PC-9 (cell line): ENCODE data around the gene NINL. TPM values are rescaled to one million over a fixed set of nuclear protein-coding genes. Genes with fewer than 3 reads are reported as not detected.

Experiments used
- BruUV-seq: library from RNA; stranded (reverse); fragments of 400-500 nt; replicated peaks from 2 replicates; lab custom pipeline; 2021; lab: Mats Ljungman, UMichigan
- CTCF ChIA-PET: fragments of 300-600 bp; sonication (Branson Sonifier 250); formaldehyde crosslinking; loops from one replicate; lab custom pipeline; 2022; ENCODE audit warnings: antibody characterized with exemption; lab: Charles Lee
- POLR2A ChIA-PET: fragments of 300-600 bp; sonication (Branson Sonifier 250); formaldehyde crosslinking; loops from one replicate; lab custom pipeline; 2022; ENCODE audit warnings: antibody characterized with exemption; ENCODE audit not compliant: unreplicated experiment; lab: Charles Lee
- DNase-seq, 2 experiments: peaks; one replicate each; pipeline versions ENCODE4 v3.0.0 to v3.0.0-alpha.2; 2015 to 2022; ENCODE audit warnings: mixed read lengths in 1 of 2
- H2AFZ ChIP-seq: fragments of 200-600 bp; sonication (generic); 2 replicates; pipeline ENCODE4 v1.8.1; 2017; ENCODE audit warnings: antibody characterized with exemption
- H3F3A ChIP-seq: fragments of 200-600 bp; sonication (generic); 2 replicates; pipeline ENCODE4 v1.8.1; 2017; ENCODE audit warnings: antibody characterized with exemption, mild to moderate bottlenecking, low read depth; ENCODE audit not compliant: insufficient read depth
- H3K27ac ChIP-seq: fragments of 200-600 bp; sonication (generic); 2 replicates; pipeline ENCODE4 v1.6.1; 2016; ENCODE audit warnings: mixed run types
- H3K27me3 ChIP-seq: fragments of 200-600 bp; sonication (generic); 2 replicates; pipeline ENCODE4 v1.6.1; 2016; ENCODE audit warnings: low read depth, mixed run types; ENCODE audit not compliant: insufficient read depth
- H3K36me3 ChIP-seq: fragments of 200-600 bp; sonication (generic); 2 replicates; pipeline ENCODE4 v1.6.1; 2016; ENCODE audit warnings: low read depth, mixed run types
- H3K4me1 ChIP-seq: fragments of 200-600 bp; sonication (generic); replicated peaks from 2 replicates; pipeline ENCODE4 v1.6.1; 2016; ENCODE audit warnings: mixed run types; ENCODE audit not compliant: insufficient read depth
- H3K4me2 ChIP-seq: fragments of 200-600 bp; sonication (generic); 2 replicates; pipeline ENCODE4 v1.6.1; 2017; ENCODE audit warnings: mixed run types
- H3K4me3 ChIP-seq: fragments of 200-600 bp; sonication (generic); 2 replicates; pipeline ENCODE4 v1.6.1; 2016; ENCODE audit warnings: mixed run types
- H3K79me2 ChIP-seq: fragments of 200-600 bp; sonication (generic); 2 replicates; pipeline ENCODE4 v1.6.1; 2017; ENCODE audit warnings: low read depth, mixed run types
- H3K9me2 ChIP-seq: fragments of 200-600 bp; sonication (generic); 2 replicates; pipeline ENCODE4 v1.8.1; 2017; ENCODE audit warnings: mild to moderate bottlenecking; ENCODE audit not compliant: insufficient read depth
- H3K9me3 ChIP-seq: fragments of 200-600 bp; sonication (generic); 2 replicates; pipeline ENCODE4 v1.8.1; 2016; ENCODE audit warnings: low read depth; ENCODE audit not compliant: insufficient read depth
- H4K20me1 ChIP-seq: fragments of 200-600 bp; sonication (generic); 2 replicates; pipeline ENCODE4 v1.8.1; 2017; ENCODE audit not compliant: insufficient read depth
- CTCF ChIP-seq: fragments of 200-600 bp; sonication (generic); conservative IDR thresholded peaks from 2 replicates; pipeline ENCODE4 v1.6.1; 2017; ENCODE audit warnings: mixed run types, antibody characterized with exemption, mild to moderate bottlenecking, moderate library complexity
- EZH2 ChIP-seq: fragments of 200-600 bp; sonication (generic); IDR thresholded peaks from 2 replicates; pipeline ENCODE4 v1.8.0; 2017; ENCODE audit warnings: antibody characterized with exemption, low read depth
- intact Hi-C: fragments of 100-400 bp; cut with micrococcal nuclease; formaldehyde crosslinking; loops from one replicate; pipeline ENCODE4 v1.10.0; 2022; ENCODE audit not compliant: unreplicated experiment
- total RNA-seq: library from RNA; stranded (reverse); gene quantifications from 2 replicates; pipeline ENCODE4 v1.2.3, GENCODE V29; 2021

NINL gene
- total RNA-seq, 1 experiment from 2014 or later: 19.6 TPM

GRCh38 chr20:25547999-25548398, 37.3 kb downstream of the NINL start:
- H3K9me3 ChIP-seq: no peaks in the 10 kb centered on the region
- no peak overlapping the region for H3K27ac ChIP-seq

DNA sequence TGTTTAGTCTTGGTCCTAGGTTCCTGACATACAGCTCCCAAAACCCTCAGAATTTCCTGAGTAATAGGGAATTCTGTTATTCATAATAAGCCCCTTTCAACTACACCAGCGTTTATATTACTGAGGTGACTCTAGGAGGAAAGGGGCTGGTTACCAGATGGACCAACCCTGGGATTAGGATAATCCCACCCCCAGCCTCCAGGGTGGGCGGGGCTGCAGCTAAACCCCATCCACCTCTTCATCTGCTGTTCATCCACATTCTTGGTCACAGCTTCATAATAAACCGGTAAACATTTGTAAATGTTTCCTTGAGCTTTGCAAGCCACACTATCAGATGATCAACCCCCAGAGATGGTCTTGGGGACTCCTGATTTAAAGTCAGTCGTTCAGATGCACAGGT, 38.3 kb downstream of the NINL start:
- no peak overlapping the region for H2AFZ ChIP-seq
- peaks cover 6% of the 10 kb centered on the region; the same call in 1 of the 2 replicates for H3F3A ChIP-seq
- H3K9me2 ChIP-seq: no peaks in the 10 kb centered on the region
- no peak overlapping the region for H3K27ac ChIP-seq
- peaks cover 41% of the 10 kb centered on the region for H3K4me1 ChIP-seq
- no peaks in the 10 kb centered on the region for H3K36me3 ChIP-seq
- intact Hi-C loops: loop anchor here (10.0 kb wide), 1 partner anchor 62 kb away; no protein-coding TSS in a partner anchor
- H3K27me3 ChIP-seq: no peaks in the 10 kb centered on the region
- H3K4me2 ChIP-seq: no peak overlapping the region
- CTCF ChIA-PET: no interaction called here
- no peak for DNase-seq
- BruUV-seq: no TSS peak
- no peaks in the 10 kb centered on the region for H3K79me2 ChIP-seq
- H3K4me3 ChIP-seq: no peak overlapping the region
- TF ChIP-seq EZH2 (no peak), CTCF (no peak)
- H3K9me3 ChIP-seq: no peaks in the 10 kb centered on the region
- POLR2A ChIA-PET: no interaction called here
- H4K20me1 ChIP-seq: no peaks in the 10 kb centered on the region

More at GRCh38 chr20:25547999-25548398, 37.3 kb downstream of the NINL start:
- intact Hi-C loops: loop anchor here (10.0 kb wide), 1 partner anchor 63 kb away; no protein-coding TSS in a partner anchor
- DNase-seq: no peak
- Histone ChIP-seq H3K27me3 (no peaks in the 10 kb centered on the region), H3K4me1 (peaks cover 41% of the 10 kb centered on the region), H3K4me3 (no peak overlapping the region), H3F3A (peaks cover 6% of the 10 kb centered on the region; the same call in 1 of the 2 replicates), H2AFZ (no peak overlapping the region), H3K9me2 (no peaks in the 10 kb centered on the region), H4K20me1 (no peaks in the 10 kb centered on the region), H3K4me2 (no peak overlapping the region), H3K36me3 (no peaks in the 10 kb centered on the region), H3K79me2 (no peaks in the 10 kb centered on the region)
- ChIA-PET CTCF (no interaction called here), POLR2A (no interaction called here)
- no TSS peak for BruUV-seq
- TF ChIP-seq CTCF (no peak), EZH2 (no peak)

GRCh38 chr20:25546048-25546447, 39.3 kb downstream of the NINL start:
- CTCF ChIA-PET: no interaction called here
- H4K20me1 ChIP-seq: no peaks in the 10 kb centered on the region
- H3K9me3 ChIP-seq: no peaks in the 10 kb centered on the region
- no peak overlapping the region for H3K27ac ChIP-seq
- DNase-seq: no peak
- H2AFZ ChIP-seq: no peak overlapping the region
- H3K4me1 ChIP-seq: peaks cover 41% of the 10 kb centered on the region
- intact Hi-C loops: loop anchor here (10.0 kb wide), 1 partner anchor 61 kb away; no protein-coding TSS in a partner anchor
- no peak overlapping the region for H3K4me2 ChIP-seq
- no peak overlapping the region for H3K4me3 ChIP-seq
- H3K27me3 ChIP-seq: no peaks in the 10 kb centered on the region
- H3K36me3 ChIP-seq: no peaks in the 10 kb centered on the region
- POLR2A ChIA-PET: no interaction called here
- H3K9me2 ChIP-seq: no peaks in the 10 kb centered on the region
- peaks cover 6% of the 10 kb centered on the region; the same call in 1 of the 2 replicates for H3F3A ChIP-seq
- no peaks in the 10 kb centered on the region for H3K79me2 ChIP-seq
- no TSS peak for BruUV-seq
- TF ChIP-seq EZH2 (no peak), CTCF (no peak)
